H1 (cell line): ENCODE measurements around the gene TTC23. TPM values are rescaled to one million over a fixed set of nuclear protein-coding genes. Genes with fewer than 3 reads are reported as not detected.

ENCODE experiments used
- CEBPB ChIP-seq: IDR thresholded peaks from 2 replicates; pipeline ENCODE4 v1.6.1; 2012; ENCODE audit warnings: low read depth, low read length
- EGR1 ChIP-seq: IDR thresholded peaks from 2 replicates; pipeline ENCODE4 v1.6.1; 2011; ENCODE audit warnings: low read depth, low read length, borderline replicate concordance
- HDAC6 ChIP-seq: IDR thresholded peaks from one replicate; pipeline ENCODE4 v1.7.1; 2012; ENCODE audit warnings: low read depth, mild to moderate bottlenecking, inconsistent platforms, low read length, moderate library complexity
- POU5F1 ChIP-seq: IDR thresholded peaks from 2 replicates; pipeline ENCODE4 v1.6.1; 2011; ENCODE audit warnings: low read depth, mild to moderate bottlenecking, low read length, moderate library complexity
- polyA plus RNA-seq, 7 experiments: library from polyadenylated mRNA; depleted of rRNA in 3 of 7; stranded (reverse) in 5 of 7; unstranded in 2 of 7; fragments of >200 nt in 5 of 7; fragments of 200-250 nt in 2 of 7; gene quantifications; 1 replicate in 5 of 7; 2 replicates in 1 of 7; 4 replicates in 1 of 7; pipeline versions ENCODE4 v1.2.1 to v1.2.3, GENCODE V29; 2011 to 2013; ENCODE audit warnings: missing spikeins in 2 of 7, mixed read lengths in 2 of 7
- total RNA-seq: library from RNA; stranded (reverse); fragmentation: NEBNext Ultra II Directional; extraction: Animal tissue kit (Norgen Biotek cat#: 25700); gene quantifications from 2 replicates; pipeline ENCODE4 v1.2.1, GENCODE V29; 2021
- TF ChIP-seq, protein P1 (sequence below), 3 experiments: IDR thresholded peaks; 1 replicate in 2 of 3; 2 replicates in 1 of 3; pipeline versions ENCODE4 v1.5.1 to v1.6.1; 2011; ENCODE audit warnings: low read length in 3 of 3, mild to moderate bottlenecking in 3 of 3, inconsistent platforms in 2 of 3, low read depth in 1 of 3, moderate library complexity in 1 of 3; ENCODE audit not compliant: insufficient read depth in 1 of 3; ENCODE audit errors: control extremely low read depth in 1 of 3
- TF ChIP-seq, protein P2 (sequence below): IDR thresholded peaks from 2 replicates; pipeline ENCODE4 v1.6.1; 2012; ENCODE audit warnings: inconsistent platforms
- TF ChIP-seq, protein P3 (sequence below): IDR thresholded peaks from 2 replicates; pipeline ENCODE4 v1.6.1; 2012; ENCODE audit warnings: inconsistent platforms

TTC23 gene
- total and polyA plus RNA-seq, 2 of the 8 experiments (the other 6 are each of a cell fraction or from before 2014, with no cell fraction given) = 4.8 to 23.0 TPM

DNA sequence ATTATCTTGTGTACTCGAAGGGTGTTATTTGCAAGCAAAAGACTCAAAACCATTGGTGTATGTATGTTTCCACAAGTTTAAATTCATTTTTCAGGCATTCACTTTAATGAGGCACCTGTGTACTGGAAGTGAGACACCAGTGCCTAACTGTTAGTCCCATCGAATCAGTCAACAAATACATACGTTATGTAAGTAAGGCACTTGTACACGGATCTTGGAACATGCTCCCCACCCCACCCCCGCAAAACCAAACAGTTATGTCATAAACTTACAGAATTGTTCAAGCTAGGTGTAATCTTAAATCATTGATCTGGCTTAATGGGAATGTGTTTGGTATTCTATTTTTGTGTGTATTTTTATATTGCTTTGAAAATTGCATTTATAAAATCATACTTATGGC, 19.1 kb upstream of the TTC23 start (continued):
- TF ChIP-seq, protein P1, sequence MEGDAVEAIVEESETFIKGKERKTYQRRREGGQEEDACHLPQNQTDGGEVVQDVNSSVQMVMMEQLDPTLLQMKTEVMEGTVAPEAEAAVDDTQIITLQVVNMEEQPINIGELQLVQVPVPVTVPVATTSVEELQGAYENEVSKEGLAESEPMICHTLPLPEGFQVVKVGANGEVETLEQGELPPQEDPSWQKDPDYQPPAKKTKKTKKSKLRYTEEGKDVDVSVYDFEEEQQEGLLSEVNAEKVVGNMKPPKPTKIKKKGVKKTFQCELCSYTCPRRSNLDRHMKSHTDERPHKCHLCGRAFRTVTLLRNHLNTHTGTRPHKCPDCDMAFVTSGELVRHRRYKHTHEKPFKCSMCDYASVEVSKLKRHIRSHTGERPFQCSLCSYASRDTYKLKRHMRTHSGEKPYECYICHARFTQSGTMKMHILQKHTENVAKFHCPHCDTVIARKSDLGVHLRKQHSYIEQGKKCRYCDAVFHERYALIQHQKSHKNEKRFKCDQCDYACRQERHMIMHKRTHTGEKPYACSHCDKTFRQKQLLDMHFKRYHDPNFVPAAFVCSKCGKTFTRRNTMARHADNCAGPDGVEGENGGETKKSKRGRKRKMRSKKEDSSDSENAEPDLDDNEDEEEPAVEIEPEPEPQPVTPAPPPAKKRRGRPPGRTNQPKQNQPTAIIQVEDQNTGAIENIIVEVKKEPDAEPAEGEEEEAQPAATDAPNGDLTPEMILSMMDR (IDR thresholded peaks at IDR 0.05; ENCODE audit: control extremely low read depth in 1 of 3, insufficient read depth in 1 of 3, low read depth in 1 of 3, low read length in 3 of 3) = no peak
- TF ChIP-seq HDAC6 = no peak
- TF ChIP-seq POU5F1 = no peak
- TF ChIP-seq CEBPB = no peak
- TF ChIP-seq, protein P2, sequence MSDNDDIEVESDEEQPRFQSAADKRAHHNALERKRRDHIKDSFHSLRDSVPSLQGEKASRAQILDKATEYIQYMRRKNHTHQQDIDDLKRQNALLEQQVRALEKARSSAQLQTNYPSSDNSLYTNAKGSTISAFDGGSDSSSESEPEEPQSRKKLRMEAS = no peak
- TF ChIP-seq, protein P3, sequence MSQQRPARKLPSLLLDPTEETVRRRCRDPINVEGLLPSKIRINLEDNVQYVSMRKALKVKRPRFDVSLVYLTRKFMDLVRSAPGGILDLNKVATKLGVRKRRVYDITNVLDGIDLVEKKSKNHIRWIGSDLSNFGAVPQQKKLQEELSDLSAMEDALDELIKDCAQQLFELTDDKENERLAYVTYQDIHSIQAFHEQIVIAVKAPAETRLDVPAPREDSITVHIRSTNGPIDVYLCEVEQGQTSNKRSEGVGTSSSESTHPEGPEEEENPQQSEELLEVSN = no peak
- TF ChIP-seq EGR1 = no peak
